NCI-H2196 (cell line): ENCODE data around the gene ICAM5.
"Not testable (repeated sequence)": the region's sequence is repeated elsewhere in the genome, so short reads cannot be mapped to it uniquely, and the experiment has no call there.

ENCODE experiments used
- DNase-seq: peaks from one replicate; lab custom pipeline; 2025; ENCODE audit not compliant: unreplicated experiment; lab: John Stamatoyannopoulos, UW

ICAM5 gene

GRCh38 chr19:10269333-10270179 lies 20.2 kb upstream of the ICAM5 start:
- peak; percentile 85 for DNase-seq

- no peak for DNase-seq
These were observed 19.6 kb upstream of the ICAM5 start for GRCh38 chr19:10270180-10270615.

- no peak for DNase-seq
These were observed 18.9 kb upstream of the ICAM5 start, which contains the start of gene ICAM1 for GRCh38 chr19:10270616-10271394. Gene ICAM1 (plus strand): TSS chr19:10271120. CDS start chr19:10271160, 40 bp downstream.

GRCh38 chr19:10271543-10272086 lies 18.1 kb upstream of the ICAM5 start:
- DNase-seq: no peak

GRCh38 chr19:10274589-10274988 lies 15.2 kb upstream of the ICAM5 start:
- DNase-seq: no peak

- no peak for DNase-seq
These were observed 11.8 kb upstream of the ICAM5 start for GRCh38 chr19:10277795-10278589.

- no peak for DNase-seq
These were observed 10.8 kb upstream of the ICAM5 start for GRCh38 chr19:10278935-10279334.

- no peak for DNase-seq
These were observed 9.9 kb upstream of the ICAM5 start for GRCh38 chr19:10279737-10280442.

- DNase-seq: not testable (repeated sequence)
These were observed 7.7 kb upstream of the ICAM5 start for GRCh38 chr19:10282043-10282442.

GRCh38 chr19:10283301-10284064 lies 6.3 kb upstream of the ICAM5 start:
- no peak for DNase-seq

- DNase-seq: no peak
These were observed 5.4 kb upstream of the ICAM5 start for GRCh38 chr19:10284065-10284959.

- DNase-seq: no peak
These were observed 4.8 kb upstream of the ICAM5 start for GRCh38 chr19:10284960-10285278.

GRCh38 chr19:10285393-10285792 lies 4.4 kb upstream of the ICAM5 start:
- DNase-seq: no peak

- no peak for DNase-seq
These were observed 2.7 kb upstream of the ICAM5 start, which contains the start of gene ICAM4 for GRCh38 chr19:10286803-10287737. Gene ICAM4 (plus strand): TSS chr19:10286955. CDS start chr19:10287013, 58 bp downstream.

- DNase-seq: peak; percentile 70
These were observed 1.0 kb upstream of the ICAM5 start for GRCh38 chr19:10288662-10289166.

- peak; percentile 86 for DNase-seq
These were observed 451 bp upstream of the ICAM5 start for GRCh38 chr19:10289167-10289835.
